Measurements from ENCODE around the gene CFAP97D1. TPM values are rescaled to one million over a fixed set of nuclear protein-coding genes. Genes with fewer than 3 reads are reported as not detected.

CFAP97D1 gene
- total and polyA plus RNA-seq, 2 donors (not counting 1 experiment from before 2014, with no cell fraction given) = 0.01 TPM; not detected in 1

- intact Hi-C loops (cut with micrococcal nuclease) = no loop called here
- Histone ChIP-seq H3K27ac (ENCODE audit: low read length in 2 of 2) (no peak within 1 kb of the TSS), H3K79me2 (ENCODE audit: control insufficient read depth, insufficient read depth, low read length) (no peaks in the 10 kb centered on the region), H4K20me1 (ENCODE audit: control insufficient read depth, insufficient read depth, low read length, poor library complexity, severe bottlenecking) (no peaks in the 10 kb centered on the region), H3K9ac (ENCODE audit: low read length) (peak within 1 kb of the TSS; percentile 62), H3K4me3 (ENCODE audit: control extremely low read depth in 1 of 5, extremely low read depth in 1 of 5, insufficient read depth in 1 of 5, low read depth in 2 of 5, low read length in 4 of 5) (peak within 1 kb of the TSS in 4 of 5 experiments; percentile 0 to 53 (median 40)), H3K36me3 (replicated peaks in 1 of 2; ENCODE audit: control extremely low read depth in 1 of 2, control insufficient read depth in 1 of 2, extremely low read depth in 1 of 2, insufficient read depth in 2 of 2, low read length in 1 of 2) (no peaks in the 10 kb centered on the region), H3K4me1 (ENCODE audit: control insufficient read depth in 2 of 2, insufficient read depth in 2 of 2, low read length in 2 of 2) (peaks cover 14 to 21% of the 10 kb centered on the region in 2 donors), H3K9me3 (ENCODE audit: control extremely low read depth in 1 of 3, control insufficient read depth in 2 of 3, insufficient read depth in 1 of 3, low read length in 2 of 3) (peaks cover 0 to 10% (median 0%) of the 10 kb centered on the region in 3 donors), H3K4me2 (replicated peaks; ENCODE audit: low read depth, low read length, poor library complexity, severe bottlenecking) (peak within 1 kb of the TSS; percentile 90), H3K27me3 (replicated peaks in 1 of 4; ENCODE audit: control extremely low read depth in 1 of 4, control insufficient read depth in 3 of 4, insufficient read depth in 4 of 4, low read length in 3 of 4) (peaks cover 0 to 34% (median 25%) of the 10 kb centered on the region in 4 experiments), H2AFZ (ENCODE audit: insufficient read depth, low read depth, low read length, poor library complexity, severe bottlenecking) (peak within 1 kb of the TSS; percentile 73)
- Mint-ChIP-seq H3K9me3 (ENCODE audit: insufficient read depth) (no peaks in the 10 kb centered on the region), H3K27me3 (peaks cover 62% of the 10 kb centered on the region), H3K4me1 (peaks cover 16% of the 10 kb centered on the region), H3K27ac (no peak within 1 kb of the TSS), H3K4me3 (peak within 1 kb of the TSS; percentile 88)
- TF ChIP-seq EZH2 (IDR thresholded peaks at IDR 0.05; ENCODE audit: borderline replicate concordance, insufficient read depth, low read depth, low read length, poor library complexity, severe bottlenecking) (no peak), CTCF (IDR thresholded peaks at IDR 0.05) (no peak)
- ATAC-seq (ENCODE audit: low read depth) (peak; percentile 81), DNase-seq (no peak)
- 3% methylated on average over 79 of the region's 87 CpGs for WGBS (ENCODE audit: insufficient coverage)
- CTCF ChIA-PET = interaction anchor here (0.6 kb wide), 1 partner anchor 849 kb away, joined by 3 read pairs; no protein-coding TSS in a partner anchor
- POLR2A ChIA-PET = interaction anchor here (0.5 kb wide), 1 partner anchor 266 kb away, joined by 4 read pairs; no protein-coding TSS in a partner anchor
These were observed 53.0 kb downstream of the CFAP97D1 start, which contains the start of gene MPP3 for GRCh38 chr17:43832976-43833829. MPP3 (minus strand) TSS chr17:43833146; CDS start chr17:43831906, 1,240 bp downstream.

- Histone ChIP-seq H3K4me1 (ENCODE audit: control insufficient read depth in 2 of 2, insufficient read depth in 2 of 2, low read length in 2 of 2) (peaks cover 14 to 21% of the 10 kb centered on the region in 2 donors), H3K9me3 (ENCODE audit: control extremely low read depth in 1 of 3, control insufficient read depth in 2 of 3, insufficient read depth in 1 of 3, low read length in 2 of 3) (peaks cover 0 to 12% (median 0%) of the 10 kb centered on the region in 3 donors), H2AFZ (ENCODE audit: insufficient read depth, low read depth, low read length, poor library complexity, severe bottlenecking) (no peak overlapping the region), H3K27me3 (replicated peaks in 1 of 4; ENCODE audit: control extremely low read depth in 1 of 4, control insufficient read depth in 3 of 4, insufficient read depth in 4 of 4, low read length in 3 of 4) (peaks cover 0 to 34% (median 25%) of the 10 kb centered on the region in 4 experiments), H3K79me2 (ENCODE audit: control insufficient read depth, insufficient read depth, low read length) (no peaks in the 10 kb centered on the region), H3K4me3 (ENCODE audit: control extremely low read depth in 1 of 5, extremely low read depth in 1 of 5, insufficient read depth in 1 of 5, low read depth in 2 of 5, low read length in 4 of 5) (no peak overlapping the region), H3K9ac (ENCODE audit: low read length) (no peak overlapping the region), H4K20me1 (ENCODE audit: control insufficient read depth, insufficient read depth, low read length, poor library complexity, severe bottlenecking) (no peaks in the 10 kb centered on the region), H3K36me3 (replicated peaks in 1 of 2; ENCODE audit: control extremely low read depth in 1 of 2, control insufficient read depth in 1 of 2, extremely low read depth in 1 of 2, insufficient read depth in 2 of 2, low read length in 1 of 2) (no peaks in the 10 kb centered on the region), H3K27ac (ENCODE audit: low read length in 2 of 2) (no peak overlapping the region), H3K4me2 (replicated peaks; ENCODE audit: low read depth, low read length, poor library complexity, severe bottlenecking) (no peak overlapping the region)
- POLR2A ChIA-PET = no interaction called here
- peak overlapping the region; percentile 88 for H3K4me3 Mint-ChIP-seq
- H3K9me3 Mint-ChIP-seq (ENCODE audit: insufficient read depth) = no peaks in the 10 kb centered on the region
- peaks cover 16% of the 10 kb centered on the region for H3K4me1 Mint-ChIP-seq
- no peak overlapping the region for H3K27ac Mint-ChIP-seq
- DNase-seq = no peak
- no peak for TF ChIP-seq CTCF (IDR thresholded peaks at IDR 0.05)
- TF ChIP-seq EZH2 (IDR thresholded peaks at IDR 0.05; ENCODE audit: borderline replicate concordance, insufficient read depth, low read depth, low read length, poor library complexity, severe bottlenecking) = no peak
- peaks cover 53% of the 10 kb centered on the region for H3K27me3 Mint-ChIP-seq
- no peak for ATAC-seq (ENCODE audit: low read depth)
- intact Hi-C loops (cut with micrococcal nuclease) = no loop called here
- WGBS (ENCODE audit: insufficient coverage) = 82% methylated on average over 2 of the region's 2 CpGs
- CTCF ChIA-PET = interaction anchor here (0.6 to 1.2 kb wide), 3 partner anchors 12 to 848 kb away, joined by 3 read pairs; no protein-coding TSS in a partner anchor
These were observed 53.9 kb downstream of the CFAP97D1 start for GRCh38 chr17:43834106-43834505.

Measured in B cell (primary cell).